ENCODE measurements around the gene LMF1. TPM values are rescaled to one million over a fixed set of nuclear protein-coding genes. Genes with fewer than 3 reads are reported as not detected.

The LMF1 gene
- total and polyA plus RNA-seq, 2 of the 13 experiments (the other 11 are each of a cell fraction or from before 2014, with no cell fraction given): 6.8 to 8.5 TPM

GRCh38 chr16:972316-973002 lies 1.7 kb upstream of the LMF1 start (continued):
- TF ChIP-seq ZNF768 (CRISPR knock-in tag; IDR thresholded peaks at IDR 0.05) (peak; percentile 92), RXRB (CRISPR knock-in tag; IDR thresholded peaks at IDR 0.05; ENCODE audit: borderline replicate concordance) (peak; percentile 45; the same call in 1 of the 2 replicates), ZNF777 (CRISPR knock-in tag; IDR thresholded peaks at IDR 0.05) (0 out of 2 replicates have a peak, but pooled peaks have one; percentile 48), HDAC1 (CRISPR knock-in tag; IDR thresholded peaks at IDR 0.05) (peak; percentile 56; the same call in 1 of the 2 replicates), ETS1 (CRISPR knock-in tag; IDR thresholded peaks at IDR 0.05) (no peak), ZNF543 (CRISPR knock-in tag; IDR thresholded peaks at IDR 0.05) (no peak), TEAD3 (CRISPR knock-in tag; optimal IDR thresholded peaks at IDR 0.05; ENCODE audit: borderline replicate concordance) (no peak), ZNF232 (CRISPR knock-in tag; IDR thresholded peaks at IDR 0.05; ENCODE audit: borderline replicate concordance) (no peak), ZNF883 (CRISPR knock-in tag; IDR thresholded peaks at IDR 0.05; ENCODE audit: not compliant biosample characterization) (peak; percentile 57), CBX2 (IDR thresholded peaks at IDR 0.05; ENCODE audit: low read depth, low read length) (no peak), CBX2 (CRISPR knock-in tag; IDR thresholded peaks at IDR 0.05; ENCODE audit: low read depth) (peak; percentile 55; the same call in 1 of the 2 replicates), ZNF207 (IDR thresholded peaks at IDR 0.05; ENCODE audit: borderline replicate concordance) (no peak), ZMYM2 (CRISPR knock-in tag; IDR thresholded peaks at IDR 0.05) (no peak), ZNF468 (CRISPR knock-in tag; IDR thresholded peaks at IDR 0.05) (no peak)
- TF ChIP-seq, protein P1, sequence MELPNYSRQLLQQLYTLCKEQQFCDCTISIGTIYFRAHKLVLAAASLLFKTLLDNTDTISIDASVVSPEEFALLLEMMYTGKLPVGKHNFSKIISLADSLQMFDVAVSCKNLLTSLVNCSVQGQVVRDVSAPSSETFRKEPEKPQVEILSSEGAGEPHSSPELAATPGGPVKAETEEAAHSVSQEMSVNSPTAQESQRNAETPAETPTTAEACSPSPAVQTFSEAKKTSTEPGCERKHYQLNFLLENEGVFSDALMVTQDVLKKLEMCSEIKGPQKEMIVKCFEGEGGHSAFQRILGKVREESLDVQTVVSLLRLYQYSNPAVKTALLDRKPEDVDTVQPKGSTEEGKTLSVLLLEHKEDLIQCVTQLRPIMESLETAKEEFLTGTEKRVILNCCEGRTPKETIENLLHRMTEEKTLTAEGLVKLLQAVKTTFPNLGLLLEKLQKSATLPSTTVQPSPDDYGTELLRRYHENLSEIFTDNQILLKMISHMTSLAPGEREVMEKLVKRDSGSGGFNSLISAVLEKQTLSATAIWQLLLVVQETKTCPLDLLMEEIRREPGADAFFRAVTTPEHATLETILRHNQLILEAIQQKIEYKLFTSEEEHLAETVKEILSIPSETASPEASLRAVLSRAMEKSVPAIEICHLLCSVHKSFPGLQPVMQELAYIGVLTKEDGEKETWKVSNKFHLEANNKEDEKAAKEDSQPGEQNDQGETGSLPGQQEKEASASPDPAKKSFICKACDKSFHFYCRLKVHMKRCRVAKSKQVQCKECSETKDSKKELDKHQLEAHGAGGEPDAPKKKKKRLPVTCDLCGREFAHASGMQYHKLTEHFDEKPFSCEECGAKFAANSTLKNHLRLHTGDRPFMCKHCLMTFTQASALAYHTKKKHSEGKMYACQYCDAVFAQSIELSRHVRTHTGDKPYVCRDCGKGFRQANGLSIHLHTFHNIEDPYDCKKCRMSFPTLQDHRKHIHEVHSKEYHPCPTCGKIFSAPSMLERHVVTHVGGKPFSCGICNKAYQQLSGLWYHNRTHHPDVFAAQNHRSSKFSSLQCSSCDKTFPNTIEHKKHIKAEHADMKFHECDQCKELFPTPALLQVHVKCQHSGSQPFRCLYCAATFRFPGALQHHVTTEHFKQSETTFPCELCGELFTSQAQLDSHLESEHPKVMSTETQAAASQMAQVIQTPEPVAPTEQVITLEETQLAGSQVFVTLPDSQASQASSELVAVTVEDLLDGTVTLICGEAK (IDR thresholded peaks at IDR 0.05): no peak
- TF ChIP-seq, protein P1 (CRISPR knock-in tag; IDR thresholded peaks at IDR 0.05): peak; percentile 27; the same call in 1 of the 2 replicates
- TF ChIP-seq, protein P2, sequence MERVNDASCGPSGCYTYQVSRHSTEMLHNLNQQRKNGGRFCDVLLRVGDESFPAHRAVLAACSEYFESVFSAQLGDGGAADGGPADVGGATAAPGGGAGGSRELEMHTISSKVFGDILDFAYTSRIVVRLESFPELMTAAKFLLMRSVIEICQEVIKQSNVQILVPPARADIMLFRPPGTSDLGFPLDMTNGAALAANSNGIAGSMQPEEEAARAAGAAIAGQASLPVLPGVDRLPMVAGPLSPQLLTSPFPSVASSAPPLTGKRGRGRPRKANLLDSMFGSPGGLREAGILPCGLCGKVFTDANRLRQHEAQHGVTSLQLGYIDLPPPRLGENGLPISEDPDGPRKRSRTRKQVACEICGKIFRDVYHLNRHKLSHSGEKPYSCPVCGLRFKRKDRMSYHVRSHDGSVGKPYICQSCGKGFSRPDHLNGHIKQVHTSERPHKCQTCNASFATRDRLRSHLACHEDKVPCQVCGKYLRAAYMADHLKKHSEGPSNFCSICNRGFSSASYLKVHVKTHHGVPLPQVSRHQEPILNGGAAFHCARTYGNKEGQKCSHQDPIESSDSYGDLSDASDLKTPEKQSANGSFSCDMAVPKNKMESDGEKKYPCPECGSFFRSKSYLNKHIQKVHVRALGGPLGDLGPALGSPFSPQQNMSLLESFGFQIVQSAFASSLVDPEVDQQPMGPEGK (CRISPR knock-in tag; IDR thresholded peaks at IDR 0.05): peak; percentile 61

Data from HepG2 (cell line).